DMS 273 treated with DMSO at 0.1 percent for 48 hours (cell line): ENCODE data around the gene LUC7L3.

Experiments used
- DNase-seq: peaks from one replicate; lab custom pipeline; 2025; lab: John Stamatoyannopoulos, UW

The LUC7L3 gene

DNA sequence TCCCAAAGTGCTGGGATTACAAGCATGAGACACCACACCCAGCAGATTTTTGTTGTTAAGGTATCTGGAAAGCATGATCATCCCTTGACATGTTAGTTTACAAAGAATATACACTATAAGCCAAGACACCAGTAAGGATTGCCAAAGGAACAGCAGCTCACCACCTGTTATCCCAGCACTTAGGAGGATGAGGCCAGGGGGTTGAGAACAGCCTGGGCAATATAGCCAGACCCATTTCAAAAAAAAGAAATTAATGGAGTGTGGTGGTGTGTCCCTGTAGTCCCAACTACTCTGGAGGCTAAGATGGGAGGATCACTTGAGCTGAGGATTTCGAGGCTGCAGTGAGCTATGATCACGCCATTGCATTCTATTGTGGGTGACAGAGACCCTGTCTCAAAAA is 42.8 kb downstream of the LUC7L3 start:
- DNase-seq, result no peak

GRCh38 chr17:50763716-50764475 is 44.5 kb downstream of the LUC7L3 start:
- DNase-seq, result no peak

GRCh38 chr17:50764734-50765149 is 45.3 kb downstream of the LUC7L3 start:
- DNase-seq, result no peak

DNA sequence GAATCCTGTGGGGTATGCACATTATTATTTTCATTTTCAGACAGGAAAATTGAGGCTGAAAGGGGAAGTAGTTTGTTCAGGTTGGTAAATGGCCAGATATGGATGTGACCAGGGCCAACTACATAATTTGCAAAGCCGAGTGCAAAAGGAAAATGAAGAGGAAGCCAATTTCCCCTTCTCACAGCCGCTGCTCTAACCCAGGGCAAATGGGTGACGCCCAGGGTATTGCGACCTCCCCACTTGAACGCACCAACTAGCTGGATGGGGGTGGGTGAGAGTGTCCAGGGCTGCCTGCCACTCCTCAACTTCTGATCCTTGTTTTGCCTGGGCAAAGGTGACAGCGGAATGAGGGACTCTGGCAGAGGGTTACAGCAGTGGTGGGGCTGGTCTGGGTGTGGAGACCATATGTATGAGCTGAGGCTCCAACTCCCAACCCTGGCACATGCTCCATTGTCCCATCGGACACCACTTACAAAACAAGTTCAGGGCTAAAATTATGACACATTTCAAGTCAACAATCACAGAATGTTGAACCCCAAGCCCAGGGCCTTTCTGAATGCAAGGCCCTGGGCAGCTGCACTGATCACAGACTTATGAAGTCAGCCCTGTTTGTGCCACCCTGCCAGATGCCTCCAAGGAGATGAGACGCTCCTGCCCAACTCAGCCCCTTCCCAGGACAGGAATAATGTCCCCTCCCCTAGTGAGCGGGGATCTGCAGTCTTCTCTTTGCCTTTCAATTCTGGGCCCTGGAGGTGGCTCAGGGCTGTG is 46.2 kb downstream of the LUC7L3 start:
- no peak for DNase-seq

GRCh38 chr17:50766222-50767023 is 47.0 kb downstream of the LUC7L3 start:
- DNase-seq, result no peak

- no peak for DNase-seq
Observed at GRCh38 chr17:50767030-50767429, 47.6 kb downstream of the LUC7L3 start.

- DNase-seq, result no peak
Observed at GRCh38 chr17:50767446-50767845, 48.0 kb downstream of the LUC7L3 start, which contains the start of gene ANKRD40CL. TSS of gene ANKRD40CL (minus strand) at chr17:50767518. CDS start at chr17:50766913, 605 bp downstream.

DNA sequence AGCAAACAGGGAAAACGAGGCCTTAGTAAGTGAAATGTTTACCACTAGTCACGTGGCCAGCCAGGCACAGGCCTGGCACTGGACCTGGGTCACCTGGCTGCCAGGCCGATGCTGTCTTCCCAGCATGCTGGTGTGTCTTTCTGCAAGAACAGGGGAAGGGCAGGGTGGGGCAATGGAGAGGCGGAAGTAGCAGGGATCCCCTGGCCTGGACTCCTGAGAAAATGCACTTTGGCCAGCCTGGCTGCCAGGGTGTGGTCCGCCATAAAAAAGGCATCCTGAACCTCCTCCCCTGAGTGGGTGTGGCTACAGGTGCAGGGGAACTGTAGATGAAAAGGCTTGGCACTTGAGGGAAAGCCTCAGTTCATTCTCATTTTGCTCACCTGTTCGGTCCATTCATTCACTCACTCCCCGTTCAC is 49.0 kb downstream of the LUC7L3 start:
- no peak for DNase-seq

GRCh38 chr17:50769884-50770283 is 50.5 kb downstream of the LUC7L3 start:
- DNase-seq, result no peak

GRCh38 chr17:50770346-50770745 is 50.9 kb downstream of the LUC7L3 start:
- no peak for DNase-seq

DNA sequence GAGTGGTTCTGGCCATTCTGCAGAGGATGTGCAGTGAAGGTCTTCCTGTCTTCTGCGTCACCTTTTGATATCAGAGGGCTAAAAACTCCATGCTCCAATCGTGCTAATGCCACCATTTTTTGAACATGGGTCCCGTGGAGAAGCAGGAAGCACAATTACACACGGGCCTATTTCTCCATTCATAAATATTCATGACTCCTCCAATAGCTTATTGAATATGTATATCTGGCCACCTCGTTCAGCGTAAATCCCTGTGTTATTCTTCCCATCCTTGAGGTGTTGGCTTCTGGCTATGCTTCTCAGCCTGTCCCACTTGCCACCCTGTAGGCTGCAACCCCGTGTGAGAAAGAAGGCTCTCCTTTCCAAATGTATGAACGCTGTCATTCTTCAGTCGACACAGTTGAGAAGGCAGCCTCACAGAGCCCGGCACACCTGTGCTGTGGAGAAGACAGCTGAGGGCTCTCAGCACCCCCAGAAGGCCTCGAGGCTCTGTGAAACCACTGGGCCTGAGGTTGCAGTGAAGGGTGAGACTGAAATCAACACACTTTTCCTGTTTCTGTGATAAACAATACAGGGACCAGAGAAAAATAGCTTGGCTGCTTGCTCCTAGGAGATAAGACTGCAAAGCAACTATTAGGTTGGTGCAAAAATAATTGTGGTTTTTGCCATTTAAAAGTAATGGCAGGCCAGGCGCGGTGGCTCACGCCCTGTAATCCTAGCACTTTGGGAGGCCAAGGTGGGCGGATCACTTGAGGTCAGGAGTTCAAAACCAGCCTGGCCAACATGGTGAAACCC is 52.8 kb downstream of the LUC7L3 start:
- DNase-seq, result no peak

GRCh38 chr17:50774225-50774803 is 54.9 kb downstream of the LUC7L3 start:
- DNase-seq, result no peak

DNA sequence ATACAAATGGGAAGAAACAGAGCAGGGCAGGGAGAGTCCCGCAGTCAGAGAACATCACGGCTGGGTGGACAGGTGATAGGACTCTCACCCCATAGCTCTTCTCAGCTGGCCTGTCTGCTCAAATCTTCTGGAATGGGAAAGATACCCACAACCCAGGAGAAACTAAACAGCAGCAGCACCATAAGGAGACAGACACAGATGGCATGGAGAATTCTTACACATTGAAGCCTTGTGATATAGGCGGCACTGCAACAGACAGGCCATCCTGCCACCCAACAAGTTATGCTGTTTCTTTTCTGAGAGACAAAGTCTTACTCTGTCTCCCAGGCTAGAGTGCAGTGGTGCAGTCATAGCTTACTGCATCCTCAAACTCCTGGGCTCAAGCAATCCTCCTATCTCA is 56.5 kb downstream of the LUC7L3 start:
- no peak for DNase-seq

DNA sequence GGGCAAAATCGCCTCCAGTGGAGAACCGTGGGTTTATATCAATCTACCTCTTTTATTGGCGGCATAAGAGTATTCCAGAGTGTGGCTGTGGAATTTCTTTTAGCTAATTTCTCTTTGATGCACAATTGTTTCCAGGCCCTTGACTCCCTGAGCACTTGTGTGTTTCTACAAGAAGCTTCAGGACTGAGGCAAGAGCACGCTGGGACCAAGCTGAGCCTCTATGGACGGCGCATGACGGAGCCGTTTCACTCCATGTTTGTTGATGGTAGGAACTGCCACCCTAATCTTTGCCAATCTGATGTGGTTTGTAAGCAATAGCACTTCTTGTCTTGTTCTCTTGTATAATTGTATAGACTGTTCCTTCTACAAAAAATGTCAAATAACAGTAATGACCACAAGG is 59.1 kb downstream of the LUC7L3 start:
- no peak for DNase-seq

- no peak for DNase-seq
Observed at GRCh38 chr17:50778988-50779387, 59.6 kb downstream of the LUC7L3 start.

DNA sequence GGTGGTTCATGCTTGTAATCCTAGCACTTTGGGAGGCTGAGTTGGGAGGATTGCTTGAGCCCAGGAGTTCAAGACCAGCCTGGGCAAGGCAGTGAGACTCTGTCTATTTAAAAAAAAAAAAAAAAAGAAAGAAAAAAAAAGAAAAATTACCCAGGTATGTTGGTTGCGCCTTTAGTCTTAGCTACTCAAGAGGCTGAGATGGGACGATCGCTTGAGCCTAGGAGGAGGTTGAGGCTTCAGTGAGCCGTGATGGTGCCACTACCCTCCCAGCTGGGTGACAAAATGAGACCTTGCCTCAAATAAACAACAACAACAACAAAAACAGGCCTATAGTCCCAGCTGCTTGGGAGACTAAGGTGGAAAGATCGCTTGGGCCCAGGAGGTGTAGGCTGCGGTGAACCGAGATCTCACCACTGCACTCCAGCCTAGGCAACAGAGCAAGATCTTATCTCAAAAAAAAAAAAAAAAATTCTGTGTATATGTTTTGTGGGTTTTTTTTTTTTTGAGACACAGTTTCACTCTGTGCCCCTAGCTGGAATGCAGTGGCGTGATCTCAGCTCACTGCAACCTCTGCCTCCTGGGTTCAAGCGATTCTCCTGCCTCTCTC is 60.4 kb downstream of the LUC7L3 start:
- DNase-seq, result no peak

GRCh38 chr17:50781167-50781566 is 61.8 kb downstream of the LUC7L3 start:
- DNase-seq, result no peak

DNA sequence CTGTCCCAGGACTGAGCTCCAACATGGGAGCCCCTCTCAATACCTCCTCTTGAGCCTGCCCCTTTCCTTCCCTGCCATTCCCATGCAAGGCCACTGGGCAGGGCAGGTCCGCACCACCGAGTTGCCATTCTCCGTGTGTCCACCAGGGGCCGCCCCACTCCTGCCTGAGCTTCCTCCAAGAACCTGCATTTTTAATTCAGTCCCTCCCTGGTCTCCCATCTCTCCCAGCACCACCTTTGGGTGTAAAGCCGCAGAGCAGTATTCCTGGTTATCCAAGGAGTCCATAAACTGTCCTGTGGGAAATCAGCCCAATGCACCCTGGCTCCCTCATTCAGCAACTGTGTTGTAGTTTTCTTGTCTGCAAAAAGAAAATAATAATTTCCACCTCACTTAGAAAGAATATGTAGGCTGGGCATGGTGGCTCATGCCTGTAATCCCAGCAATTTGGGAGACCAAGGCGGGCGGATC is 63.8 kb downstream of the LUC7L3 start:
- peak; percentile 71 for DNase-seq

- DNase-seq, result no peak
Observed at GRCh38 chr17:50783905-50784304, 64.5 kb downstream of the LUC7L3 start.

GRCh38 chr17:50785126-50785525 is 65.7 kb downstream of the LUC7L3 start:
- DNase-seq, result no peak
